HG03025 (cell line): ENCODE results near the gene HIF3A.
"Not testable (repeated sequence)": the region's sequence is repeated elsewhere in the genome, so short reads cannot be mapped to it uniquely, and the experiment has no call there.

Source experiments
- ATAC-seq: cut with Tn5 transposase; IDR thresholded peaks from one replicate; pipeline ENCODE4 v1.9.1; 2021; ENCODE audit warnings: mild to moderate bottlenecking, moderate library complexity; ENCODE audit not compliant: unreplicated experiment, low FRiP score

The HIF3A gene

DNA sequence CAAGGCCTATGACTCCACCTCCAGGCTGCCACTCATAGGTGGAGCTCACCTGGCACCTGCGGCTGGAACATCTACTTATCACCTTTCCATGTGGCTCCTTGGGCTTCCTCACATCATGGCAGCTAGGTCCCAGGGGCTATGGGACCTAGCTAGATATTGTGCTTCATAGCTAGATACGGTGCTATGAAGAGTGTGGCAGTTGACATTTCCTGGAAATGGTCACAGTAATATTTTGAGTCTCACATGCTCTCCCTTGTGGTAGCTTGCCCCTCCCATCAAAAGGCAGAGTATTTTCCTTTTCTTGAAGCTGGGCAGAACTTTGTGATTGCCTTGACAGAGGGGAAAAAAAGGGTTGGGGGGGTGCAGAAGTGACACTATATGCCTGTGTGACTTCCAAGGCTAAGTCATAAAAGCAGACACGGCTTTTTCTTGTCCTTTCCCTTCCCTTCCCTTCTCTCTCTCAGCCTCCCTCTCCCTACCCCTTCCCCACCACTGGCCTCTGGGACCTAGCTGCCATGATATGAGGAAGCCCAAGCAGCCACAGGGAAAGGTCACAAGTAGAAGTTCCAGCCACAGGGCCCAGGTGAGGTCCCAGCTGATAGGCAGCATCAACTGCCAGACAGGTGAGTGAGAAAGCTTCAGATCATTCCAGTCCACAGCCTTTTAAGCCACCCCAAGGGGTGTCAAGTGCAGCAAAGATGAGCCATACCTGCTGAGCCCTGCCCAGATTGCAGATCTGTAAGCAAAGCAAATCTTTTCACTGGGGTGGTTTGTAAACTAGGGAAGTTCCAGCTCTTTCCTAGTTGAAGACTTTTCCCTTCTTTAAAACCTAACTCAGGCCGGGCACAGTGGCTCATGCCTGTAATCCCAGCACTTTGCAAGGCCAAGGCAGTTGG, 6.9 kb upstream of the HIF3A start:
- no peak for ATAC-seq

DNA sequence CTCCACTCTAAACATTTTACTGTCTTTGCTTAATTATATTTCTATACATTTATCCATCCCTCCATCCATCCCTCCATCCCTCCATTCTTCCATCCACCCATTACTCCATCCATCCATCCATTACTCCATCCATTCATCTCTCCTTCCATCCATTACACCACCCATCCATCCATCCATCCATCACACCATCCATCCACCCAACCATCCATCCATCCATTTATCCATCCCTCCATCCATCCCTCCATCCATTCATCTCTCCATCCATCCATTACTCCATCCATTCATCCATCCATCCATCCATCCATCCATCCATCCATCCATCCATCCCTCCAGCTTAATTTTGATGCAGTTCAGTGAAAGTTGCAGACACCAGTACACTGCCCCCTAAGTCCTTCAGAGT, 5.0 kb upstream of the HIF3A start:
- no peak for ATAC-seq

GRCh38 chr19:46294494-46294893, 2.3 kb upstream of the HIF3A start:
- ATAC-seq, result no peak

GRCh38 chr19:46295401-46296201, 1.2 kb upstream of the HIF3A start:
- ATAC-seq, result no peak

GRCh38 chr19:46296202-46296480, 701 bp upstream of the HIF3A start:
- ATAC-seq, result no peak

DNA sequence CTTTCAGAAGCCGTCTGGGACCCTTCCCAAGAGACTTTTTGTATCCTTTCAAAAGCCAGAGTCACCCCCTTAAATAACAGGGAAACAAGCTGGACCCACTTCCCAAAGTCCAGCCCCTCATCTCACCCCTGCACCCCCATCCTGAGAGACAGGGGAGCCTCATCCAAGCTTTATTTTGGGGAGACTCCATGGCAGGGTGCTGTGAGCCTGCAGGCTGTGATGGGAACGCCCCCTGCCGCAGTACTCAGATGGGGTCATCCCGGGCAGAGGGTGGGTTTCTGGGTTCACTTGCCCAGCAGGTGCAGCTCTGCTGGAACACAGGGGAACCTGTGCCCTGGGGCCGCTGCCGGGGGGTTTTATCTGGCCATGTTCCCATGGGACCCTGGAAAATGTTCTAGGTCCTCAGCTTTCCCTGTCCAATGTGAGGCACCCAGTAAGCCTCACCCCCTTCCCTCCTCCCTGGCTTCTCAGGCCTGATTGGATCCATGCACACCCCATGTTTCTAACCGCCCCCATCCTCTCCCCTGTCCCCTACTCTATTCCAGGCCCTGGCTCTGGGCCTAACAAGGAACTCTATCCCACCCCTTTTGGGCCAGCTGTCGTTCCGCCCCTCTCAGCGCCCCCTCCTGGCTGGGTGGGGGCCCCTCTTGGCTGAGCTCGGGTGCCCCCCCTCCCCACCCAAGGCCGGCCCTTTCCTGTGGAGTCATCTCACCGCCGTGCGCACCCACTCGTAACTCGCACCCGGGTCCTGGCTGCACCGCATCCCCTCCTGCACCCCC, 1.0 kb downstream of the HIF3A start:
- no peak for ATAC-seq

DNA sequence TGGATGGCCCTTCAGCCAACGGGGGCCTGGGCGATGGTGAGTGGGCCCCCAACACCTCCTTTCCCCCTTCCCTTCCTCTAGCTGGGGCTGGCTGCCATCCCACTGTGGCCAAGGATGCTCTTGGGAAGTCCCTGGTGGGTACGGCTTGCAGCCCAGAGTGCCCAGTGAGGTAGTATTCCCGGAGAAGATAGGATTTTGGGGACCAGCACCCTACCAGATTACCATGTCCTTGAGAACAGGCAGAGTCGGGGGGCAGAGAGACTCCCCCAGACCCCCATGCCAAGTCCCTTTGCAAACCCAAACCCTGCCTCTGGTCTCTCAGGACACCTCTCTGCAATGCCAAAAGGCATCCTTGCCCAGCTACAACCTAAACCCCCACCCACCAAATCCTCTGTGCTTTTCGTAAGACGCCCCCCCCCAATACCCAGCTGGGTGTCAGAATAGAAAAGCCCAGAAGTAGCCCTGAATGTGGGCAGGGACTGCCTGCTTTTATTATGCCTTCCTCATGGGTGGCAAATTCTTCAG, 1.7 kb downstream of the HIF3A start:
- no peak for ATAC-seq

GRCh38 chr19:46299004-46299509, 2.2 kb downstream of the HIF3A start:
- ATAC-seq, result no peak

DNA sequence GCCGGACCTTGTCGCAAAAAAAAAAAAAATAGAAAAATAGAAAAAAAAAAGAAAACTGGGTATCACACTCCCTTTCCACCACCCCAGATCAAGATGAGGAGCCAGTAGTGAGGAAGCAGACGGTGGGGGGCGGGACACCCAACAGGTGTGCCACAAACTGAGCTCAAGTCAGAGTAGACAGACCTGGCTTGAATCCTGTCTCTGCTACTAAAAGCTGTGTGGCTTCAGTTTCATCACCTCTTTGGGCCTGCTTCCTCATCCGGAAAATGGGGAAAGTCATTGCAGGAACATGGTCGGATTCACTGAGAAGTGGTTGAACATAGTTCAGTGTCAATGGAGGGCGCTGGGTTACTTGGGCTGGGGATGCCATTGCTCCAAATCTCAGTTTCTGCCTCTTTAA, 2.9 kb downstream of the HIF3A start:
- no peak for ATAC-seq

- no peak for ATAC-seq
Measured at GRCh38 chr19:46303322-46303690, 6.5 kb downstream of the HIF3A start.

DNA sequence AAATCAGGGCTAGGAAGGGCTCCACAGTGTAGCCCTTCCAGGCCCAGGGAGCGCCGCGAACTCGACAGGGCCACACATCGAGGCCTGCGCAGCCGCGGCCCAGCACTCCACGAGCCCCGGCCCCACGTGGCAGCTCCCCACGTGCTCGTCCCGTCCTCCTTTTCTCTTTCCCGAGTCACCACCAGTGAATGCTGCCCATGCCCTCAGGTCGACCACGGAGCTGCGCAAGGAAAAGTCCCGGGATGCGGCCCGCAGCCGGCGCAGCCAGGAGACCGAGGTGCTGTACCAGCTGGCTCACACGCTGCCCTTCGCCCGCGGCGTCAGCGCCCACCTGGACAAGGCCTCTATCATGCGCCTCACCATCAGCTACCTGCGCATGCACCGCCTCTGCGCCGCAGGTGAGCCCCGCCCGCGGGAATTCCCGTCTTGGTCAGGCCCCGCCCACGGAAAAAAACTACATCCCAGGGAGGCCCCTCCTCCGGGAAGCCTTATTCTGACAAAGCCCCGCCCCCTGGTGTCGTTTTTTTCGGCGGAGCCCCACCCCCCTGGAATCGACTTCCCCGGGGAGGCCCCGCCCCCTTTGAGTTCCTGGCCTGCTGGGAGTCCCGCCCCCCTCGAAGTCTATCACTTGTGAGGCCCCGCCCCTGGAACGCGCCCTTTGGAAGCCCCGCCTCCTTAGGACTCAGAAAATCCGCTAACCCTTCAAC, 7.0 kb downstream of the HIF3A start:
- ATAC-seq, result no peak

- ATAC-seq, result no peak
Measured at GRCh38 chr19:46306501-46306900, 9.7 kb downstream of the HIF3A start.

GRCh38 chr19:46308510-46308909, 11.7 kb downstream of the HIF3A start:
- ATAC-seq, result no peak

GRCh38 chr19:46309056-46309455, 12.2 kb downstream of the HIF3A start:
- no peak for ATAC-seq

DNA sequence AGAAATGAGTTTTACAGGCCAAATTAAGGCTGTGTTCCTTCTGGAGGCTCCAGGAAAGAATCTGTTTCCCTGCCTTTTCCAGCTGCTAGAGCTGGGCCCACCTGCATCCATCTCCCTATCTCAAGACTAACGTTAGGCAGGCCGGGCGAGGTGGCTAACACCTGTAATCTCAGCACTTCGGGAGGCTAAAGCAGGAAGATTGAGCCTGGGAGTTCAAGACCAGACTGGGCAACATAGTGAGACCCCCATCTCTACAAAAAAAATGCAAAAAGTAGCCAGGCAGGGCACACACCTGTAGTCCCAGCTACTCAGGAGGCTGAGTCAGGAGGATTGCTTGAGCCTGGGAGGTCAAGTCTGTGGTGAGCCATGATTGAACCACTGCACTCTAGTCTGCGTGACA, 14.6 kb downstream of the HIF3A start:
- ATAC-seq, result no peak

DNA sequence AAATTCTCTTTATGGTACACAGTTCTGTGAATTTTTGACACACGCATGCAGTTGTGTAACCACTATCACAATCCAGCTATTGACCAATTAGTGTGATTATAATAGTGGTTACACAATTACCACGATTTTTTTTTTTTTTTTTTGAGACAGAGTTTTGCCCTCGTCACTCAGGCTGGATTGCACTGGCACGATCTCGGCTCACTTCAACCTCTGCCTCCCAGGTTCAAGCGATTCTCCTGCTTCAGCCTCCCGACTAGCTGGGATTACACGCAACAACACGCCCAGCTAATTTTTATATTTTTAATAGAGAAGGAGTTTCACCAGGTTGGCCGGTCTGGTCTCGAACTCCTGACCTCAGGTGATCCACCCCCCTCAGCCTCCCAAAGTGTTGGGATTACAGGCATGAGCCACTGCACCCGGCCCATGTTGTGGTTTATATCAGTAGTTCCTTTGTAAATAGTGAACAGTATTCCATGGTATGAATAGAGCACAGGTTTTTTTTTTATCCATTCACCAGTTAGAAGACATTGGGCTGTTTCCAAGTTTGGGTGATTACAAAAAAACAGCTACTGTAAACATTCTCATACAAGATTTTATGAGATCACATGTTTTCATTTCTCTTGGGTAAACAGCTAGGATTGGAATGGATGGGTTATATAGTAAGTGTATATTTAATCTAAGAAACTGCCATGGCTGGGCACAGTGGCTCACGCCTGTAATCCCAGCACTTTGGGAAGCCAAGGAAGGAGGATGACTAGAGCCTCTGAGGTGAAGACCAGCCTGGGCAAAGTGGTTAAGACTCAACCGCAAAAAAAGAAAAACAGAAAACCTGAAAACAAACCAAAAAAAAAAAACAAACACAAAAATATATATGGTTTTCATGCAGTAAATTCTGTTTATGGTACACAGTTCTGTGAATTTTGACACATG, 17.0 kb downstream of the HIF3A start:
- not testable (repeated sequence) for ATAC-seq

- ATAC-seq, result no peak
Measured at GRCh38 chr19:46317339-46317738, 20.5 kb downstream of the HIF3A start.

- no peak for ATAC-seq
Measured at GRCh38 chr19:46319613-46320012, 22.8 kb downstream of the HIF3A start.

DNA sequence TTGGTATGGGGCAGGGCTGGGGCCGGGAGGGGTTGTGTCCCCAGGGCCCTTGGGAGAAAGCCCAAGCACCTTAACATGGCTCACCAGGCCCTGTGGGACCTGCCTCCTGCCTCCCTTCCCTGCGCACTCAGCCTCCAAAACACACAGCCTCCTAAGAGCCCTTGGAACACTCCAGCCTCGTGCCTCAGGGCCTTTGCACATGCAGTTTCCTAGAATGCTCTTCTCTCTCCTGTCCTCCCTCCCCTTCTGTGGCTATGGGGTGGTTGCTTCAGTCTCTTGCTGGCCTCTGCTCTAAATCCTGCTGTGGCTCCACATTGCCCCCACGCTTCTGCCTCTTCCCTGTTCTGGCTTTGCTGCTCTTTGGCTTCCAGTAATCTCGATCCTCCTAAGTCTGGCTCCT, 23.7 kb downstream of the HIF3A start:
- ATAC-seq, result no peak
